Keratinocyte (primary cell): Measurements from ENCODE around the gene BARX1. TPM values are rescaled to one million over a fixed set of nuclear protein-coding genes. Genes with fewer than 3 reads are reported as not detected.
A peak's percentile ranks its signal among the peaks of the same experiment; 100 is the strongest.

Experiments
- DNase-seq: peaks from one replicate; pipeline ENCODE4 v3.0.0-alpha.2; 2011; ENCODE audit warnings: low read depth, missing footprints, low spot score
- FAIRE-seq: peaks from 2 replicates; lab custom pipeline; 2011; peaks lifted over from hg19 to GRCh38; lab: Jason Lieb, UNC
- H2AFZ ChIP-seq: 2 replicates; pipeline ENCODE4 v1.6.0; 2012; ENCODE audit warnings: low read length, control low read depth, inconsistent platforms; ENCODE audit not compliant: control insufficient read depth
- H3K27ac ChIP-seq: 2 replicates; pipeline ENCODE4 v1.5.1; 2011; ENCODE audit warnings: low read length; ENCODE audit not compliant: control insufficient read depth, insufficient read depth
- H3K27me3 ChIP-seq: 3 replicates; pipeline ENCODE4 v1.6.0; 2011; ENCODE audit warnings: low read length; ENCODE audit not compliant: control insufficient read depth, insufficient read depth; ENCODE audit errors: extremely low read depth
- H3K36me3 ChIP-seq, 2 experiments: 2 replicates in 1 of 2; 3 replicates in 1 of 2; pipeline ENCODE4 v1.5.1; 2011; ENCODE audit warnings: low read length in 2 of 2, mild to moderate bottlenecking in 1 of 2; ENCODE audit not compliant: control insufficient read depth in 2 of 2, insufficient read depth in 2 of 2; ENCODE audit errors: extremely low read depth in 1 of 2
- H3K4me1 ChIP-seq: 3 replicates; pipeline ENCODE4 v1.5.1; 2011; ENCODE audit warnings: low read length; ENCODE audit not compliant: control insufficient read depth, insufficient read depth; ENCODE audit errors: extremely low read depth
- H3K4me2 ChIP-seq: 3 replicates; pipeline ENCODE4 v1.6.0; 2011; ENCODE audit warnings: low read depth, low read length; ENCODE audit not compliant: control insufficient read depth, insufficient read depth; ENCODE audit errors: extremely low read depth
- H3K4me3 ChIP-seq, 3 experiments: fragments of 200-600 bp in 1 of 3; sonication (generic) in 1 of 3; 2 replicates in 2 of 3; 3 replicates in 1 of 3; pipeline ENCODE4 v1.5.1; 2011 to 2016; ENCODE audit warnings: low read length in 3 of 3, mild to moderate bottlenecking in 3 of 3, control low read depth in 2 of 3, inconsistent platforms in 1 of 3, low read depth in 1 of 3, mixed read lengths in 1 of 3, mixed run types in 1 of 3, moderate library complexity in 1 of 3; ENCODE audit not compliant: control insufficient read depth in 2 of 3, insufficient read depth in 2 of 3; ENCODE audit errors: extremely low read depth in 1 of 3
- H3K79me2 ChIP-seq: 2 replicates; pipeline ENCODE4 v1.6.0; 2012; ENCODE audit warnings: low read length; ENCODE audit not compliant: control insufficient read depth, insufficient read depth
- H3K9ac ChIP-seq: 3 replicates; pipeline ENCODE4 v1.6.0; 2011; ENCODE audit warnings: low read length; ENCODE audit not compliant: control insufficient read depth, insufficient read depth; ENCODE audit errors: extremely low read depth
- H3K9me1 ChIP-seq: 3 replicates; pipeline ENCODE4 v1.6.0; 2011; ENCODE audit warnings: low read length; ENCODE audit not compliant: control insufficient read depth, insufficient read depth; ENCODE audit errors: extremely low read depth
- H3K9me3 ChIP-seq: 2 replicates; pipeline ENCODE4 v1.5.1; 2012; ENCODE audit warnings: low read depth, low read length; ENCODE audit not compliant: control insufficient read depth
- H4K20me1 ChIP-seq: 3 replicates; pipeline ENCODE4 v1.6.0; 2011; ENCODE audit warnings: low read length; ENCODE audit not compliant: control insufficient read depth, insufficient read depth; ENCODE audit errors: extremely low read depth
- EZH2 ChIP-seq: IDR thresholded peaks from one replicate; pipeline ENCODE4 v1.6.1; 2012; ENCODE audit warnings: inconsistent platforms, mild to moderate bottlenecking, low read length, moderate library complexity
- dilution Hi-C: fragments of 300-500 bp; cut with MboI; formaldehyde crosslinking; loops from one replicate; pipeline ENCODE4 v1.7.0; 2020; ENCODE audit warnings: low sequenced_read_pairs; ENCODE audit not compliant: extremely low pct_ligation_motif_present
- polyA plus RNA-seq, 5 experiments: library from polyadenylated mRNA; depleted of rRNA in 3 of 5; stranded (reverse) in 3 of 5; stranded (forward) in 1 of 5; unstranded in 1 of 5; fragments of >200 nt; gene quantifications; 1 replicate in 1 of 5; 2 replicates in 3 of 5; 3 replicates in 1 of 5; pipeline versions ENCODE4 v1.2.1 to v1.2.3, GENCODE V29; 2011 to 2012; ENCODE audit warnings: missing spikeins in 2 of 5, low read depth in 1 of 5, low replicate concordance in 1 of 5
- TF ChIP-seq, protein P1 (sequence below), 3 experiments: IDR thresholded peaks in 1 of 3; conservative IDR thresholded peaks in 1 of 3; optimal IDR thresholded peaks in 1 of 3; 2 replicates in 2 of 3; 3 replicates in 1 of 3; pipeline versions ENCODE3 to v1.5.1; 2011; ENCODE audit warnings: low read length in 3 of 3, mild to moderate bottlenecking in 3 of 3, moderate library complexity in 2 of 3, control low read depth in 1 of 3, inconsistent platforms in 1 of 3; ENCODE audit not compliant: insufficient read depth in 2 of 3; ENCODE audit errors: extremely low read depth in 1 of 3

The BARX1 gene
- polyA plus RNA-seq, 1 donor (not counting 4 experiments of a cell fraction or from before 2014, with no cell fraction given) = not detected

GRCh38 chr9:93952784-93953495, 2.2 kb downstream of the BARX1 start:
- TF ChIP-seq EZH2 = peak; percentile 73
- TF ChIP-seq, protein P1, sequence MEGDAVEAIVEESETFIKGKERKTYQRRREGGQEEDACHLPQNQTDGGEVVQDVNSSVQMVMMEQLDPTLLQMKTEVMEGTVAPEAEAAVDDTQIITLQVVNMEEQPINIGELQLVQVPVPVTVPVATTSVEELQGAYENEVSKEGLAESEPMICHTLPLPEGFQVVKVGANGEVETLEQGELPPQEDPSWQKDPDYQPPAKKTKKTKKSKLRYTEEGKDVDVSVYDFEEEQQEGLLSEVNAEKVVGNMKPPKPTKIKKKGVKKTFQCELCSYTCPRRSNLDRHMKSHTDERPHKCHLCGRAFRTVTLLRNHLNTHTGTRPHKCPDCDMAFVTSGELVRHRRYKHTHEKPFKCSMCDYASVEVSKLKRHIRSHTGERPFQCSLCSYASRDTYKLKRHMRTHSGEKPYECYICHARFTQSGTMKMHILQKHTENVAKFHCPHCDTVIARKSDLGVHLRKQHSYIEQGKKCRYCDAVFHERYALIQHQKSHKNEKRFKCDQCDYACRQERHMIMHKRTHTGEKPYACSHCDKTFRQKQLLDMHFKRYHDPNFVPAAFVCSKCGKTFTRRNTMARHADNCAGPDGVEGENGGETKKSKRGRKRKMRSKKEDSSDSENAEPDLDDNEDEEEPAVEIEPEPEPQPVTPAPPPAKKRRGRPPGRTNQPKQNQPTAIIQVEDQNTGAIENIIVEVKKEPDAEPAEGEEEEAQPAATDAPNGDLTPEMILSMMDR (optimal IDR thresholded peaks at IDR 0.05 in 1 of 3, IDR thresholded peaks at IDR 0.05 in 1 of 3, conservative IDR thresholded peaks at IDR 0.05 in 1 of 3; ENCODE audit: extremely low read depth in 1 of 3, insufficient read depth in 2 of 3, low read length in 3 of 3) = no peak
- H2AFZ ChIP-seq = no peak overlapping the region
- no peak overlapping the region for H3K4me3 ChIP-seq
- H3K27me3 ChIP-seq = peaks cover 95% of the 10 kb centered on the region
- peaks cover 4% of the 10 kb centered on the region for H3K9me3 ChIP-seq
- H3K4me1 ChIP-seq = peaks cover 5% of the 10 kb centered on the region
- dilution Hi-C loops = no loop called here
- FAIRE-seq (no peak), DNase-seq (no peak)
- H3K27ac ChIP-seq = no peak overlapping the region
- H3K9me1 ChIP-seq = no peaks in the 10 kb centered on the region
- H3K4me2 ChIP-seq = peak overlapping the region; percentile 22
- no peak overlapping the region for H3K9ac ChIP-seq
- no peaks in the 10 kb centered on the region for H3K36me3 ChIP-seq
- H4K20me1 ChIP-seq = no peaks in the 10 kb centered on the region
- no peaks in the 10 kb centered on the region for H3K79me2 ChIP-seq

DNA sequence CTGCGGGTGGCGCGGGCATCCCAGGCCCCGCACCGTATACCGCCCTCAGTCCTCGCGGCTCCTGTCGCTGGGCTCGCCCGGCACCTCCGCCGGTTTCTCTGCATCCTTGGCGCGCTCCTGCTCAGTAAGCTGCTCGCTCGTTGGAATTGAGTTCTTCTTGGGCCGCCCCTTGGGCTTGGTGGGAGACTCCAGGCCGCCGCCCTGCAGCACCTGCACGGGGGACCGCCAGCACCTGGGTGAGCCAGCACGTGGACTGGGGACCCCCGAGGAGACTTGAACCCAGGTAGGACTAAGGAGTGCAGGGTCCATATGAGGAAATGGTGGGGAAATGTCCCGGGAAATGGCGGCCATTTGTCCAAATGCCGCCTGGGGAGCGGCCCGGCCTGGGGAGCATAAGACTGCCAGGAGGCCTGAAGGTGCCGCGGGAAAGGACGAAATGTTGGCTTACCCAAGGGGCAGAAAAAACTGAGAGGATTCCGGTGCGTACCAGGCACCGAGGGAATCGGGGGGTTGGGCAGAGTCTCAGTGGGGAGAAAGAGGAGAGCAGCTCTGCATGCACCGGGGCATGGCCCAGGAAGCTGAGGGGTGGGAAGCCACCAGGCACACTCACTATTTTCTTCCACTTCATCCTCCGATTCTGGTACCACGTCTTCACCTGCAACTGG, 2.9 kb downstream of the BARX1 start:
- no peak for DNase-seq

More for the DNA sequence above, 2.9 kb downstream of the BARX1 start:
- Histone ChIP-seq H3K9me1 (no peaks in the 10 kb centered on the region), H2AFZ (no peak overlapping the region), H3K9me3 (peaks cover 4% of the 10 kb centered on the region), H3K4me3 (no peak overlapping the region), H3K79me2 (no peaks in the 10 kb centered on the region), H3K27ac (no peak overlapping the region), H3K27me3 (peaks cover 95% of the 10 kb centered on the region), H4K20me1 (no peaks in the 10 kb centered on the region), H3K4me2 (peak overlapping the region; percentile 88), H3K9ac (no peak overlapping the region), H3K4me1 (peaks cover 5% of the 10 kb centered on the region), H3K36me3 (no peaks in the 10 kb centered on the region)
- no peak for FAIRE-seq
- dilution Hi-C loops = no loop called here
- TF ChIP-seq, protein P1 (optimal IDR thresholded peaks at IDR 0.05 in 1 of 3, IDR thresholded peaks at IDR 0.05 in 1 of 3, conservative IDR thresholded peaks at IDR 0.05 in 1 of 3; ENCODE audit: extremely low read depth in 1 of 3, insufficient read depth in 2 of 3, low read length in 3 of 3) = no peak
- peak; percentile 37 for TF ChIP-seq EZH2
